GM19372 (cell line): ENCODE measurements around the gene HIPK1.
"Not testable (repeated sequence)": the region's sequence is repeated elsewhere in the genome, so short reads cannot be mapped to it uniquely, and the experiment has no call there.

Experiments
- ATAC-seq: cut with Tn5 transposase; IDR thresholded peaks from one replicate; pipeline ENCODE4 v1.9.1; 2021; ENCODE audit warnings: mild to moderate bottlenecking, low read depth, moderate library complexity; ENCODE audit not compliant: unreplicated experiment

HIPK1 gene

GRCh38 chr1:113942527-113942926 is 13.4 kb downstream of the HIPK1 start:
- ATAC-seq, result no peak

GRCh38 chr1:113943028-113943811 is 14.1 kb downstream of the HIPK1 start:
- no peak for ATAC-seq

GRCh38 chr1:113945329-113945728 is 16.2 kb downstream of the HIPK1 start:
- ATAC-seq, result no peak

- ATAC-seq, result no peak
Measured at GRCh38 chr1:113946112-113946511, 17.0 kb downstream of the HIPK1 start.

GRCh38 chr1:113946678-113947387 is 17.7 kb downstream of the HIPK1 start:
- no peak for ATAC-seq

GRCh38 chr1:113947388-113948107 is 18.4 kb downstream of the HIPK1 start:
- no peak for ATAC-seq

GRCh38 chr1:113948151-113948550 is 19.0 kb downstream of the HIPK1 start:
- not testable (repeated sequence) for ATAC-seq

GRCh38 chr1:113949007-113949406 is 19.9 kb downstream of the HIPK1 start:
- ATAC-seq, result no peak

- ATAC-seq, result no peak
Measured at GRCh38 chr1:113950908-113951307, 21.8 kb downstream of the HIPK1 start.

GRCh38 chr1:113951719-113952118 is 22.6 kb downstream of the HIPK1 start:
- ATAC-seq, result no peak

- no peak for ATAC-seq
Measured at GRCh38 chr1:113957984-113958383, 28.9 kb downstream of the HIPK1 start.

- ATAC-seq, result no peak
Measured at GRCh38 chr1:113958691-113959090, 29.6 kb downstream of the HIPK1 start.

- ATAC-seq, result no peak
Measured at GRCh38 chr1:113963281-113963906, 34.3 kb downstream of the HIPK1 start.

- no peak for ATAC-seq
Measured at GRCh38 chr1:113965703-113966412, 36.7 kb downstream of the HIPK1 start.

- ATAC-seq, result no peak
Measured at GRCh38 chr1:113972954-113973353, 43.8 kb downstream of the HIPK1 start.

GRCh38 chr1:113975211-113975895 is 46.2 kb downstream of the HIPK1 start:
- no peak for ATAC-seq

- ATAC-seq, result no peak
Measured at GRCh38 chr1:113976609-113977278, 47.6 kb downstream of the HIPK1 start.

GRCh38 chr1:113977906-113978305 is 48.8 kb downstream of the HIPK1 start:
- ATAC-seq, result no peak
